Colonic mucosa (tissue), 4 donors: Measurements from ENCODE around the gene ALDH5A1. TPM values are rescaled to one million over a fixed set of nuclear protein-coding genes. Genes with fewer than 3 reads are reported as not detected.

Source experiments
- DNase-seq: peaks from one replicate; pipeline ENCODE4 v3.0.0-alpha.2; 2020
- H3K27ac ChIP-seq: fragments of 200-600 bp; one replicate; pipeline ENCODE4 v1.8.0; 2021
- H3K27me3 ChIP-seq: fragments of 200-600 bp; one replicate; pipeline ENCODE4 v1.8.0; 2021
- H3K36me3 ChIP-seq: fragments of 200-600 bp; one replicate; pipeline ENCODE4 v1.8.0; 2021
- H3K4me1 ChIP-seq: fragments of 200-600 bp; one replicate; pipeline ENCODE4 v1.8.0; 2021; ENCODE audit warnings: mild to moderate bottlenecking
- H3K4me3 ChIP-seq: fragments of 200-600 bp; one replicate; pipeline ENCODE4 v1.8.0; 2021
- H3K9ac ChIP-seq, 2 donors: one replicate each; pipeline ENCODE4 v1.7.0; 2013; ENCODE audit warnings: control low read depth in 2 of 2, low read depth in 2 of 2, low read length in 2 of 2
- H3K9me3 ChIP-seq: fragments of 200-600 bp; one replicate; pipeline ENCODE4 v1.8.0; 2021
- intact Hi-C: fragments of 100-400 bp; cut with DNase I; formaldehyde crosslinking; loops from one replicate; pipeline ENCODE4 v1.14.1; 2022
- total RNA-seq, 2 donors: library from RNA; stranded (reverse); fragmentation: NEBNext Ultra II Directional in 1 of 2; extraction: Animal tissue kit (Norgen Biotek cat#: 25700) in 1 of 2; gene quantifications; one replicate each; pipeline ENCODE4 v1.2.1, GENCODE V29; 2021
- TF ChIP-seq, protein P1 (sequence below): fragments of 200-600 bp; IDR thresholded peaks from one replicate; pipeline ENCODE4 v1.8.0; 2022; ENCODE audit warnings: antibody characterized with exemption, mild to moderate bottlenecking
- donor health status: healthy.
- donor health status: DM: no; HTN: no; CAD: no.
- donor health status: DM: no; HTN: no; CAD: no.

ALDH5A1 gene
- total RNA-seq, 2 donors from 2014 or later, result 12.2 to 16.4 TPM

DNA sequence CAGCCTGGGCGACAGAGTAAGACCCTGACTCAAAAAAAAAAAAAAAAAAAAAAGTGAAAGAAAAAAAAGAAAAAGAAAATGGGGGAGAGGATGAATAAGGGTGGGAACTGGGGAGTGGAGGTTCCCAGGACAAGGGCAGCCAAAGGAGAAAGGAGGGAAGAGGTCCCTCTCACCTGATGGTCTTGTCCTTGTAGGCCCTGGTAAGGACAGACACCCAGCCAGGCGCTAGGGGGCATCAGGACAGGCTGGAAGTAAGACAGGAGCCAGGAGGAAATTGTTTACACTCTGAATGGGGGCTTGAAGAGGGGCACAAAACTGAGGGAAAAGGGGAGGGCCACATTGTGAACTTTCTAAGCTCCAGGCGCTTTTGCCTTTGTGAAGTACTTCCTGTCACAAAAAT lies 2.3 kb upstream of the ALDH5A1 start:
- TF ChIP-seq, protein P1, sequence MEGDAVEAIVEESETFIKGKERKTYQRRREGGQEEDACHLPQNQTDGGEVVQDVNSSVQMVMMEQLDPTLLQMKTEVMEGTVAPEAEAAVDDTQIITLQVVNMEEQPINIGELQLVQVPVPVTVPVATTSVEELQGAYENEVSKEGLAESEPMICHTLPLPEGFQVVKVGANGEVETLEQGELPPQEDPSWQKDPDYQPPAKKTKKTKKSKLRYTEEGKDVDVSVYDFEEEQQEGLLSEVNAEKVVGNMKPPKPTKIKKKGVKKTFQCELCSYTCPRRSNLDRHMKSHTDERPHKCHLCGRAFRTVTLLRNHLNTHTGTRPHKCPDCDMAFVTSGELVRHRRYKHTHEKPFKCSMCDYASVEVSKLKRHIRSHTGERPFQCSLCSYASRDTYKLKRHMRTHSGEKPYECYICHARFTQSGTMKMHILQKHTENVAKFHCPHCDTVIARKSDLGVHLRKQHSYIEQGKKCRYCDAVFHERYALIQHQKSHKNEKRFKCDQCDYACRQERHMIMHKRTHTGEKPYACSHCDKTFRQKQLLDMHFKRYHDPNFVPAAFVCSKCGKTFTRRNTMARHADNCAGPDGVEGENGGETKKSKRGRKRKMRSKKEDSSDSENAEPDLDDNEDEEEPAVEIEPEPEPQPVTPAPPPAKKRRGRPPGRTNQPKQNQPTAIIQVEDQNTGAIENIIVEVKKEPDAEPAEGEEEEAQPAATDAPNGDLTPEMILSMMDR, result peak; percentile 21
- Histone ChIP-seq H3K4me1 (peaks cover 9% of the 10 kb centered on the region), H3K36me3 (no peaks in the 10 kb centered on the region), H3K9me3 (no peaks in the 10 kb centered on the region), H3K27me3 (no peaks in the 10 kb centered on the region), H3K9ac (no peak overlapping the region), H3K4me3 (no peak overlapping the region), H3K27ac (no peak overlapping the region)
- DNase-seq, result peak; percentile 32
- intact Hi-C loops, result no loop called here

GRCh38 chr6:24493945-24494820 lies 586 bp upstream of the ALDH5A1 start:
- Histone ChIP-seq H3K4me3 (peak overlapping the region; percentile 66), H3K27ac (peak overlapping the region; percentile 57), H3K36me3 (no peaks in the 10 kb centered on the region), H3K4me1 (peaks cover 9% of the 10 kb centered on the region), H3K9me3 (no peaks in the 10 kb centered on the region), H3K9ac (peak overlapping the region; percentile 35 to 65), H3K27me3 (no peaks in the 10 kb centered on the region)
- no peak for DNase-seq
- TF ChIP-seq, protein P1, result no peak
- intact Hi-C loops, result no loop called here

- peaks cover 9% of the 10 kb centered on the region for H3K4me1 ChIP-seq
- intact Hi-C loops, result no loop called here
These were observed 2.6 kb downstream of the ALDH5A1 start for GRCh38 chr6:24497254-24497970.

GRCh38 chr6:24500683-24501082 lies 5.9 kb downstream of the ALDH5A1 start:
- H3K27ac ChIP-seq, result no peak overlapping the region
- no peaks in the 10 kb centered on the region for H3K9me3 ChIP-seq
- DNase-seq, result no peak
- intact Hi-C loops, result no loop called here
- H3K36me3 ChIP-seq, result no peaks in the 10 kb centered on the region
- H3K27me3 ChIP-seq, result no peaks in the 10 kb centered on the region
- H3K9ac ChIP-seq, result no peak overlapping the region
- H3K4me1 ChIP-seq, result no peaks in the 10 kb centered on the region
- H3K4me3 ChIP-seq, result no peak overlapping the region
- TF ChIP-seq, protein P1, result no peak

More at GRCh38 chr6:24497254-24497970, 2.6 kb downstream of the ALDH5A1 start:
- Histone ChIP-seq H3K27me3 (no peaks in the 10 kb centered on the region), H3K9me3 (no peaks in the 10 kb centered on the region), H3K4me3 (no peak overlapping the region), H3K36me3 (no peaks in the 10 kb centered on the region), H3K9ac (no peak overlapping the region), H3K27ac (no peak overlapping the region)
- no peak for DNase-seq
- TF ChIP-seq, protein P1, result no peak

DNA sequence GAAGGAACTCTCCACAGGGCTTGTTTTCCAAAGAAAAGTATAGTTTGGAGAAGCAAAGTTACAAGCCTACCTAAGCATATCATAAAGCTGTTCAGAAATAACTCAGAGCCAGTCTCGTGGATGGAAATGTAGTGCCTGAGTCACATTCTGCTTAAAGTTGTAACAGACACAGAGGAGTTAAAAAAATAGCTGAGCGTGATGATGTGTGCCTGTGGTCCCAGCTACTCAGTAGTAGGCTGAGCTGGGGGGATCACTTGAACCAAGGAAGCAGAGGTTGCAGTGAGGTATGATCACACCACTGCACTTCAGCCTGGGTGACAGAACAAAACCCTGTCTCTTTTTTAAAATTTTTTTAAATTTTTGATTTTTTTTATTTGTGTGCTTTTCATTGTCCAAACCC lies 6.6 kb downstream of the ALDH5A1 start:
- Histone ChIP-seq H3K9ac (no peak overlapping the region), H3K4me3 (no peak overlapping the region), H3K27me3 (no peaks in the 10 kb centered on the region), H3K4me1 (no peaks in the 10 kb centered on the region), H3K27ac (no peak overlapping the region), H3K9me3 (no peaks in the 10 kb centered on the region), H3K36me3 (no peaks in the 10 kb centered on the region)
- no peak for DNase-seq
- intact Hi-C loops, result no loop called here
- TF ChIP-seq, protein P1, result no peak
